ENCODE data around the gene F12.

The F12 gene

DNA sequence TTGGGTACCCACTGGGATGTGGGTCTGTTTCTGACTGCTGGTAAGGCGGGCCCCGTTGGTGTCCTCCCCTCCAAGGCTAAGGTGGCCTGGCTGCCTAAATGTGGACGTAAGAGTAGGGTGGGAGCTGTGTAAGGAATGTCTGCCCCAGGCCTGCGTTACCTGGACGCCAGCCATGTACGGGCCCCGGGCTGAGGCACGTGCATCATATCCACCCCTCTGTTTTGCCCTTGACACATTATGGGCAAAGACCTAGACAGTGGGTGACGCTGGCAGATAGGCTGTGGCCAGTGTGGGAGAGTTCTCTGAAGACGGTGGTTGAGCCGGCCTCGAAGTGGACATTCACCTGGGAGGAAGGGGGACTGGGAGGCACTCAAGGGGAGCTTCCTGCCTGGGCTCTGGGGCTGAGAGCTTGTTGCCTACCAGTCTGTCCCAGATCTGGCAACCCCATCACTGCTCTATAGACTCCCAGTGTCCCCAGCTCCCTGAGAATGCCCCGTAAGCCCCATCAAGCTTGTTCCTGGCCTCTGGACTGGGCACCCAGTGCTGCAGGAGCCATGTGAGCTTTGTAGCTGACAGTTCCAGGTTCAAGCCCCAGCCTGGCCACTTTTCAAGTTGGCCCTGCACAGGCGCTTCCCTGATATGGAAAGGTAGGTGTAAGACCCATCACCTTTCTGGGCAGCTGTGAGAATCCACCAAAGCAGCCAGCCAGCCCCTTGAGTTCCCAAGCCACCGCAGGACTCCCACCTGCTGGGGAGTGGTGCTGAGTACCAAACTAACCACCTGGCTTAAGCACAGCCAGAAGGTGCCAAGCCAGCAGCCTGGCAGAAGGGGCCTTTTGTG is 34.0 kb upstream of the F12 start:
- H3K27me3 ChIP-seq (ENCODE audit: control insufficient read depth, insufficient read depth, low read length): peaks cover 4% of the 10 kb centered on the region

DNA sequence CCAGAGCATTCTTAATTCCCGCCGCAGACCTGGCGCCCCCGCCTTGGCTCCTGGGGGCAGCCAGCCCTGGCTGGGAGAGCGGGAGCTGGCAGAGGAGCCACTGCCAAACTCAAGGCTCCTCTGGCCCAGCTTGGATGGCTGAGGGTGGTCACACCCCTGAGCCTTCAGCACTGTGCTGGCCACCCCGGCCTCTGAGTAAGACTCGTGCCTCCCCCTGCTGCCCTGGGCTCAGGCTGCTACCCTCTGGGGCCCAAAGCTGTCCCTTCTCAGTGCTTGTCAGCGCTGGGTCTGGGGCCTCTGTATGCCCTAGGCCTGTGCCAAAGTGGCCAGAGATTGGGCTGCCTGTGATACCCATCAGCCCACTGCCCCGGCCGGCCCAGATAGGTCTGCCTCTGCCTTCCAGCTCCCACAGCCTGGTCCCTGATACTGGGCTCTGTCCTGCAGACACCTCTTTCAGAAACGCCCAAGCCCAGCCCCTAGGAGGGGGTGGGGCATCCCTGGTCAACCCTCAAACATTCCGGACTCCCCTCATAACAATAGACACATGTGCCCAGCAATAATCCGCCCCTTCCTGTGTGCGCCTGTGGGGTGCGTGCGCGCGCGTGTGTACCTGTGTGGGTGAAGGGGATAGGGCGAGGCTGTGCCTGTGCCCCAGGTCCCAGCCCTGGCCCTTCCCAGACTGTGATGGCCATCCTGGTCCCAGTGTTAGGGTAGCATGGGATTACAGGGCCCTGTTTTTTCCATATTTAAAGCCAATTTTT is 32.9 kb upstream of the F12 start:
- Histone ChIP-seq H3K36me3 (ENCODE audit: control insufficient read depth, insufficient read depth, low read length) (peaks cover 4% of the 10 kb centered on the region), H3K27me3 (ENCODE audit: control insufficient read depth, insufficient read depth, low read length) (no peaks in the 10 kb centered on the region), H3K9ac (ENCODE audit: low read length) (no peak overlapping the region), H3K4me1 (ENCODE audit: control insufficient read depth, insufficient read depth, low read length) (no peaks in the 10 kb centered on the region), H3K4me3 (ENCODE audit: low read length) (no peak overlapping the region), H3K27ac (ENCODE audit: low read depth, low read length) (no peak overlapping the region)

More for the DNA sequence above, 34.0 kb upstream of the F12 start:
- Histone ChIP-seq H3K4me3 (ENCODE audit: low read length) (no peak overlapping the region), H3K9ac (ENCODE audit: low read length) (no peak overlapping the region), H3K27ac (ENCODE audit: low read depth, low read length) (no peak overlapping the region), H3K4me1 (ENCODE audit: control insufficient read depth, insufficient read depth, low read length) (no peaks in the 10 kb centered on the region), H3K36me3 (ENCODE audit: control insufficient read depth, insufficient read depth, low read length) (peaks cover 4% of the 10 kb centered on the region)

DNA sequence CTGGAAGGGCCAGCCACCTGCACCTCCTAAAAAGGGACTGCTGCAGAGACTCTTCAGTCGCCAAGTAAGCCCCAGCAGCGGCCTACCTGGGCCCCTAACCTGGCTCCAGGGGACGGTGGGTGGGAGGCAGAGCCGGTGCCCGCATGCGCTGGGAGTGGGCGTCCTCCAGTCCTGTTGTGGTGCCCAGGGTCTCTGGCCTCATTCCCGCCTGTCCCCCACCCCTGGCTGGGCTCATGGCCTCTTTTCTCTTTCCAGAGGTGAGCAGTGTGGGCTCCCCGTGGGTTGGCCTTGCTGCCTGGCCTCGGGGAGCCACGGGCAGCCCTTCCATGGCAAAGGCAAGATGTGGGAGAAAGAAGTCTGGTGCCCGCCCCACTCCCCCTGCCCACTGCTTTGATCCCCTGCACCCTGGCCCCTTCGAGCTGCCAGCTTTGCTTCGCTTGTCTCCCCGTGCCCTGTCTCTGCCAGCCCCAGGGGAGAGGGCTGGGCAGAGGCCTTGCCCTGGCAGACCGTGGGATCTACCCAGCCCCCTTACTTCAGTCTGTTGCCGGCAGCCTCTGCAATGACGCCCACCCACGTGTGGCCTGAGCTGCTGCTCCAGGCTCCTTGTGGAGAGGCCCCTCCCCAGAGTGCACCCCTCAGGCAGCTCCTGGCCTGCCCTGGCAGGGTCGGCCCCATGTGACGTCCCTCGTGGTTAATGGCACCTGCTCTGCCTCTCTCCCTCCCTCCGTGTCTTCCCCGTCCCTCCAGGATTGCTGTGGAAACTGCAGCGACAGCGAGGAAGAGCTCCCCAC is 31.8 kb upstream of the F12 start:
- Histone ChIP-seq H3K9ac (ENCODE audit: low read length) (no peak overlapping the region), H3K36me3 (ENCODE audit: control insufficient read depth, insufficient read depth, low read length) (peaks cover 9% of the 10 kb centered on the region), H3K4me1 (ENCODE audit: control insufficient read depth, insufficient read depth, low read length) (no peaks in the 10 kb centered on the region), H3K27me3 (ENCODE audit: control insufficient read depth, insufficient read depth, low read length) (no peaks in the 10 kb centered on the region), H3K4me3 (ENCODE audit: low read length) (no peak overlapping the region), H3K27ac (ENCODE audit: low read depth, low read length) (no peak overlapping the region)

DNA sequence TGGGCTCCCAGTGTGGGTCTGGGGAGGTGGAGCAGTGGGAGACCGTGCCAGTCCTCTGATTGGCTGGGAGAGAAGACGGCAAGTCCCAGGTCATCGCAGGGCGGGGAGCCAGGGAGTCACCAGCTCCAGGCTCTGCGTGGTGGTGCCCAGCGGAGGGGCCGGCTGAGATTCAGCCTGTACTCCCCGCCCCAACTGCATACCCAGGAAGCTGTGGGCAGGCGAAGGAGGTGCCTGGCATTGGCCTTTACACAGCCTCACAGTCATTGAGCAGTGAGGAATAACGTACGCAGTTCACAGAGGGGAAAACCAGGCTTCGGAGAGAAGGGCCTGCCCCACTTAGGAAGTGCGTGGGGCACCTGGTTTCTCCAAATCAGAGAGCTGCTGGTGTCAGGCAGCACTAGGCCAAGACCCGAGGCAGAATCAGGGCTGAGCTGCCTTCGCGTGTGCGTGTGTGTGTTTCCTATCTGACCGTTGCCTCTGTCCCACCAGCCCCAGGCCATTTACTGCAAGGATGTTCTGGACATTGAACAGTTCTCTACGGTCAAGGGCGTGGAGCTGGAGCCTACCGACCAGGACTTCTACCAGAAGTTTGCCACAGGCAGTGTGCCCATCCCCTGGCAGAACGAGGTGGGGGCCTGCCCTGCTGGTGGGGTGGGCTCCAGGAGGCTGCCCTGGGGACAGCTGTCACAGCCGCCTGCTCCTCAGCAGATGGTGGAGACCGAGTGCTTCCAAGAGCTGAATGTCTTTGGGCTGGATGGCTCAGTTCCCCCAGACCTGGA is 31.0 kb upstream of the F12 start:
- H3K27ac ChIP-seq (ENCODE audit: low read depth, low read length): no peak overlapping the region
- no peaks in the 10 kb centered on the region for H3K27me3 ChIP-seq (ENCODE audit: control insufficient read depth, insufficient read depth, low read length)
- no peak overlapping the region for H3K9ac ChIP-seq (ENCODE audit: low read length)
- peaks cover 13% of the 10 kb centered on the region for H3K36me3 ChIP-seq (ENCODE audit: control insufficient read depth, insufficient read depth, low read length)
- no peaks in the 10 kb centered on the region for H3K4me1 ChIP-seq (ENCODE audit: control insufficient read depth, insufficient read depth, low read length)
- no peak overlapping the region for H3K4me3 ChIP-seq (ENCODE audit: low read length)

DNA sequence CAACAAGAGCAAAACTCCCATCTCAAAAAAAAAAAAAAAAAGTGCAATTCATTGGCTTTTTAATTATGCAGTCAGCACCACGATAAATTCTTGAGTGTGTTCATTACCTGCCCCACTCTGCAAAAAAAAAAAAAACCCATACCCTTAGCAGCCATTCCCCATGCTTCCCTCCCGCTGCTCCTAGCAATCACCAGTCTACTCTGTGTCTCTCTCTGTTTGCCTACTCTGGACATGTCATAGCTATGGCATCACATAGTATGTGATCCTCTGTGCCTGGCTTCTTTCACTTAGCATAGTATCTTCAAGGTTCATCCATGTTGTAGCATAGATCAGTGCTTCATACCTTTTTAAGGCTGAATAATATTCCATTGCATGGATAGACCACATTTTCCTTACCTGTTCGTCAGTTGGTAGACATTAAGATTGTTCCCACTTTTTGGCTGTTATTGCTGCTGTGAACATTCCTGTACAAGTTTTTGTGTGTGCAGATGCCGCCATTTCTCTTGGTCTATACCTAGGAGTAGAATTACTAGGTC is 30.2 kb upstream of the F12 start:
- Histone ChIP-seq H3K4me1 (ENCODE audit: control insufficient read depth, insufficient read depth, low read length) (no peaks in the 10 kb centered on the region), H3K9ac (ENCODE audit: low read length) (no peak overlapping the region), H3K36me3 (ENCODE audit: control insufficient read depth, insufficient read depth, low read length) (peaks cover 15% of the 10 kb centered on the region), H3K27me3 (ENCODE audit: control insufficient read depth, insufficient read depth, low read length) (no peaks in the 10 kb centered on the region), H3K4me3 (ENCODE audit: low read length) (no peak overlapping the region), H3K27ac (ENCODE audit: low read depth, low read length) (no peak overlapping the region)

DNA sequence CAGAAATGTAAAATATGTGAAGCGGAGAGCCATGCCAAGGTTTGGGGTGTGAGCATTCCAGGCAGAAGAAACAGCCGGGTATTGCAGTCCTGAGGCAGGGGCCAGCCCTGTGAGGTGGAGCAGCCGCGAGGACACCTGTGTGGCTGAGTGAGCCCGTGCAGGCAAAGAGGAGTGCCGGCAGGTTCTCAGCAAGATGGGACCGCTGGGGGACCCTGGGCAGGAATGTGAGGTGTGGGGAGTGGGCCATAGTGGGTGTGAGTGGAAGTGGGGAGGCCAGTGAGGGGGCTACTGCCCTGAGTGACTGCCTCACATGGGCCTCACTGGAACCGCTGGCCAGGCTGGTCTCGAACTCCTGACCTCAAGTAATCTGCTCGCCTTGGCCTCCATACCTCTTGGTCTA is 29.1 kb upstream of the F12 start:
- no peak overlapping the region for H3K27ac ChIP-seq (ENCODE audit: low read depth, low read length)
- H3K4me3 ChIP-seq (ENCODE audit: low read length): no peak overlapping the region
- H3K27me3 ChIP-seq (ENCODE audit: control insufficient read depth, insufficient read depth, low read length): no peaks in the 10 kb centered on the region
- peaks cover 22% of the 10 kb centered on the region for H3K36me3 ChIP-seq (ENCODE audit: control insufficient read depth, insufficient read depth, low read length)
- no peak overlapping the region for H3K9ac ChIP-seq (ENCODE audit: low read length)
- H3K4me1 ChIP-seq (ENCODE audit: control insufficient read depth, insufficient read depth, low read length): no peaks in the 10 kb centered on the region

DNA sequence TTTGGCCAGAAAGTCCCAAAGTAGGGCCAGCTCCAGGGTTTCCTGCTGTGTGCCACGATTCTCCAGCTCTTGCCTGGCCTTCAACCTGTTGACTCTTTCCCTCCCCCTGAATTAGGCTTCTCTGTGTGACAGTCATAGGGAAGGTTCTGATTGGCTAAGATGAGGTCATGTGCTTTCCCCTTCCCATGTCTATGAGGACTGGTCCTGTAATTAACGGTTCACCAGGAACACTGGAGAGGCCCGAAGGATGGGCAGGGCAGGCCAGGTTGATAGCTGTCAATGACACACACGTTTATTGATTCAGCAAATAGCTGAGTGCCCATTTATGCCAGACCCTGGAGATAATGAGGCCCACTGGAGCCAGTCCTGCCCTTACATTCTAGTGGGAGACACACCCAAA is 28.3 kb upstream of the F12 start:
- H3K27ac ChIP-seq (ENCODE audit: low read depth, low read length): no peak overlapping the region
- no peak overlapping the region for H3K4me3 ChIP-seq (ENCODE audit: low read length)
- H3K27me3 ChIP-seq (ENCODE audit: control insufficient read depth, insufficient read depth, low read length): no peaks in the 10 kb centered on the region
- no peaks in the 10 kb centered on the region for H3K4me1 ChIP-seq (ENCODE audit: control insufficient read depth, insufficient read depth, low read length)
- no peak overlapping the region for H3K9ac ChIP-seq (ENCODE audit: low read length)
- H3K36me3 ChIP-seq (ENCODE audit: control insufficient read depth, insufficient read depth, low read length): peaks cover 26% of the 10 kb centered on the region

DNA sequence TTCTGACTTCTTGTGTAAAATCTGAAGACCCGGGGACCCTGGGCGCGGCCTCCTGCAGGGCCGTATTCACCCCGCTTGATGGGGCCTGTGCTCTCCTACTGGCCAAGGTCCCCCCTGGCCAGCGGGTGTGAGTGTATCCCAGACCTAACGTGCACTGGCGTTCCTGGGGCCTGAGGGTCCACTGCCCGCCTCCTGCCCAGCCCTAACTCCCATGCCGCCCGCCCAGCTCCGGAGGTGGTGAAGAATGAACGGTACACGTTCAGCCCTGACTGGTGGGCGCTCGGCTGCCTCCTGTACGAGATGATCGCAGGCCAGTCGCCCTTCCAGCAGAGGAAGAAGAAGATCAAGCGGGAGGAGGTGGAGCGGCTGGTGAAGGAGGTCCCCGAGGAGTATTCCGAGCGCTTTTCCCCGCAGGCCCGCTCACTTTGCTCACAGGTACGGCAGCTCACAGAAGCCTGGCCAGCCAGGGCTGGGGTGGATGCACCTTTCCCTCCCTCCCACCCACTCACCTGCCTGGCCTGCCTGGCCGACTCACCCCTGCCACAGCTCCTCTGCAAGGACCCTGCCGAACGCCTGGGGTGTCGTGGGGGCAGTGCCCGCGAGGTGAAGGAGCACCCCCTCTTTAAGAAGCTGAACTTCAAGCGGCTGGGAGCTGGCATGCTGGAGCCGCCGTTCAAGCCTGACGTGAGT is 26.6 kb upstream of the F12 start:
- Histone ChIP-seq H3K9ac (ENCODE audit: low read length) (no peak overlapping the region), H3K27me3 (ENCODE audit: control insufficient read depth, insufficient read depth, low read length) (no peaks in the 10 kb centered on the region), H3K27ac (ENCODE audit: low read depth, low read length) (no peak overlapping the region), H3K4me3 (ENCODE audit: low read length) (no peak overlapping the region), H3K4me1 (ENCODE audit: control insufficient read depth, insufficient read depth, low read length) (no peaks in the 10 kb centered on the region), H3K36me3 (ENCODE audit: control insufficient read depth, insufficient read depth, low read length) (peaks cover 30% of the 10 kb centered on the region)

DNA sequence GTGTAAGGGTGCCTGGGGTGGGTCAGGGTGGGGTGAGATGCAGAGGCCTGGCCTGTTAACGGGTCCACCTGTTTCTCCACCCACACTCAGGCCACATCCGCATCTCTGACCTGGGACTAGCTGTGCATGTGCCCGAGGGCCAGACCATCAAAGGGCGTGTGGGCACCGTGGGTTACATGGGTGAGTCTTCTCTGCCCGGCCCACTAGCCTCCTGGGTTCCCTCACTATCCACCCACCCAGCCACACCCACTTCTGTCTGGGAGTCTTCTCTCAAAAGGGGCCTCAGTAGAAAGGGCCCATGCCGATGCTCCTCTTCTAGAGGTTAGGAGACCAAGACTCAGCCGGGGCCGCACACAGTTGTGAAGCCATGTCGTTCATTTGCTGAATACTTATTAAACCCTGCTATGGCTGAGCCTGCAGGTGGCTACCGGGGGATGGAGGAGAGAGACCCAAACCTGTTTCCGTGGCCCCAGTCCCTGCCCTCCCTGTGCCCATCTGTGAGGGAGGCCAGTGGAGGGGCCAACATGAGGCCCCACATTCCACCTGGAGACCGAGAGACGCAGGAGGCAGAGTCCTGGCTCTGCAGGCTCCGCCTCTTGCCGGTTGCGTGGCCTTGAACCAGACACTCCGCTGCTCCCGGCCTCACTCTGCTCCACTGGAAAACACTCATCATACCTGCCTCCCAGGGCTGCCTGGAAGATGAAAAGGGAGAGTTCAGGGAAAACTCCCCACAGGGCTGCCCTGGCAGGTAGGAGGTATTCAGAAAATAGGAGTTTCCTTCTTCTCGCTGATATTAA is 25.8 kb upstream of the F12 start:
- H3K27ac ChIP-seq (ENCODE audit: low read depth, low read length): no peak overlapping the region
- no peaks in the 10 kb centered on the region for H3K27me3 ChIP-seq (ENCODE audit: control insufficient read depth, insufficient read depth, low read length)
- no peak overlapping the region for H3K9ac ChIP-seq (ENCODE audit: low read length)
- H3K36me3 ChIP-seq (ENCODE audit: control insufficient read depth, insufficient read depth, low read length): peaks cover 35% of the 10 kb centered on the region
- H3K4me1 ChIP-seq (ENCODE audit: control insufficient read depth, insufficient read depth, low read length): no peaks in the 10 kb centered on the region
- no peak overlapping the region for H3K4me3 ChIP-seq (ENCODE audit: low read length)

DNA sequence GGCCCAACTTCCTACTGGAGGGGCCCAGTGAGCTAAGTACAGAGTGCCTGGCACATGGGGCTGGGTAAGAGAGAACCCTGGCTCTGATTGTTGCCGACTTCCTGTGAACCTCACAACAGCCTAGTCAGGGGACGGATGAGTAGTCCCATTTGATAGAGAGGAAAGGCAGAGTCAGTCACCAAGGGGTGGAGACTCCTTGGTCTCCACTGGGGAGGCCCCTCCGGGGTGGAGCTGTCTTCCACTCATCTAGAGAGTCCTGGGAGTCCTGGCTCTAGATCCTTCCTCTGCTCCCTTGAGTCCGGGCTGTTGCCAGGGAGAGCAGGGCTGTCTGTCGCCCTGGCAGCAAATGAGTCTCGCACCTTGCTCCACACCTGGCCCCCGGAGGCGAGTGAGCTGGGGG is 25.1 kb upstream of the F12 start:
- Histone ChIP-seq H3K4me1 (ENCODE audit: control insufficient read depth, insufficient read depth, low read length) (no peaks in the 10 kb centered on the region), H3K4me3 (ENCODE audit: low read length) (no peak overlapping the region), H3K36me3 (ENCODE audit: control insufficient read depth, insufficient read depth, low read length) (peaks cover 33% of the 10 kb centered on the region), H3K9ac (ENCODE audit: low read length) (no peak overlapping the region), H3K27ac (ENCODE audit: low read depth, low read length) (no peak overlapping the region), H3K27me3 (ENCODE audit: control insufficient read depth, insufficient read depth, low read length) (no peaks in the 10 kb centered on the region)

All from rectal smooth muscle tissue (tissue), 1 donor.